ENCODE data around the gene FGD4.

DNA sequence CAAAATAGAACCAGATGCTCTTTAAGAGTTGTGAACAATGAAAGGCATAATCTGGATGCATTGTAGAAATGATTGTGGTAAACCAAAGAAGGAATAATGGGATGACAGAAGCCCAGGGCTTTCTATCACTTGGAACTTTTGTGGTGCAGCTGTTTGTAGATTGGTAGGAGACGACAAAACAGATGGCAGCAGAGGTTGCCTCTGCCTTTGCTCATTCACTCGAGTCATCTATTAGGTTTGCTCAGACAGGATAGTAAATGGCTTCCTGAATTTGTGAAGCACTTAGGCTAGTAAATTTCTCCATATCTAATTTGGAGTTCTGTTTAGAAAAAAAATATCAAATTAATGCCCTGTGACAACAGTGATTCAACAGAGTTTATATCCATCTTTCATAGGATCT is 78.4 kb downstream of the FGD4 start:
- TF ChIP-seq, protein P1, sequence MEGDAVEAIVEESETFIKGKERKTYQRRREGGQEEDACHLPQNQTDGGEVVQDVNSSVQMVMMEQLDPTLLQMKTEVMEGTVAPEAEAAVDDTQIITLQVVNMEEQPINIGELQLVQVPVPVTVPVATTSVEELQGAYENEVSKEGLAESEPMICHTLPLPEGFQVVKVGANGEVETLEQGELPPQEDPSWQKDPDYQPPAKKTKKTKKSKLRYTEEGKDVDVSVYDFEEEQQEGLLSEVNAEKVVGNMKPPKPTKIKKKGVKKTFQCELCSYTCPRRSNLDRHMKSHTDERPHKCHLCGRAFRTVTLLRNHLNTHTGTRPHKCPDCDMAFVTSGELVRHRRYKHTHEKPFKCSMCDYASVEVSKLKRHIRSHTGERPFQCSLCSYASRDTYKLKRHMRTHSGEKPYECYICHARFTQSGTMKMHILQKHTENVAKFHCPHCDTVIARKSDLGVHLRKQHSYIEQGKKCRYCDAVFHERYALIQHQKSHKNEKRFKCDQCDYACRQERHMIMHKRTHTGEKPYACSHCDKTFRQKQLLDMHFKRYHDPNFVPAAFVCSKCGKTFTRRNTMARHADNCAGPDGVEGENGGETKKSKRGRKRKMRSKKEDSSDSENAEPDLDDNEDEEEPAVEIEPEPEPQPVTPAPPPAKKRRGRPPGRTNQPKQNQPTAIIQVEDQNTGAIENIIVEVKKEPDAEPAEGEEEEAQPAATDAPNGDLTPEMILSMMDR (IDR thresholded peaks at IDR 0.05; ENCODE audit: borderline replicate concordance, extremely low read depth, low read length, poor library complexity, severe bottlenecking): no peak
- no peak for TF ChIP-seq EZH2 (IDR thresholded peaks at IDR 0.05; ENCODE audit: borderline replicate concordance, low read depth, low read length, severe bottlenecking)
